ENCODE data around the gene SUZ12.
"Not testable (repeated sequence)": the region's sequence is repeated elsewhere in the genome, so short reads cannot be mapped to it uniquely, and the experiment has no call there.

Gene SUZ12

DNA sequence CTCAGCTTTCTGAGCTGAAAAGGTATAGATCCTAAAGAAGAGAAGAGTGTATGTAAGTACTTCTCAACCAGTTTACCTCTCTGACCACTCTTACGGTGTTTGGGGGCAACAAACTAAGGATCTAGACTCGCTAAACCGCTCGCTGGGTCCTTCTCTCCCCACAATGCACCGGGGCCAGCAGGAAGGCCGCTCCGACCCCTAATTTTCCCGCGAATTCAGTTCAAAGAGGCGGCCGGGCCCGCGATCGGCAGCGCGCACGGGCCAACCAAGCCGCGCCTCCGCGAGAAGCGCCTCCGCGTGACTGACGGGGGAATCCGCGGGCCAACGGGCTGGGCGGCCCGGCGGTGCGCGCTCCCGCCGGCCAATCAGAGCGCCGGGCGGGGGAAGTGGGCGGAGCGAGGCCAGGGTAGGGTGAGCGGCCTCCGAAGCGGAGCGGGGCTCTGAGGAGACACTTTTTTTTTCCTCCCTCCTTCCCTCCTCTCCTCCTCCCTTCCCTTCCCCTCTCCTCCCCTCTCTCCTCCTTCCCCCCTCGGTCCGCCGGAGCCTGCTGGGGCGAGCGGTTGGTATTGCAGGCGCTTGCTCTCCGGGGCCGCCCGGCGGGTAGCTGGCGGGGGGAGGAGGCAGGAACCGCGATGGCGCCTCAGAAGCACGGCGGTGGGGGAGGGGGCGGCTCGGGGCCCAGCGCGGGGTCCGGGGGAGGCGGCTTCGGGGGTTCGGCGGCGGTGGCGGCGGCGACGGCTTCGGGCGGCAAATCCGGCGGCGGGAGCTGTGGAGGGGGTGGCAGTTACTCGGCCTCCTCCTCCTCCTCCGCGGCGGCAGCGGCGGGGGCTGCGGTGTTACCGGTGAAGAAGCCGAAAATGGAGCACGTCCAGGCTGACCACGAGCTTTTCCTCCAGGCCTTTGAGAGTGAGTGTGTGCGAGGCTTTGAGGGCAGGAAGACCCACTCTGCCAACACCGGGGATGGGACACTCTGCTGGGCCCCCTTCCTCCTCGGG is at the start of gene SUZ12:
Gene SUZ12, plus strand, starts transcription at position 393 of the 995 bp plus-strand sequence. Its CDS starts 240 bp downstream, at position 633.
- TF ChIP-seq, protein P1, sequence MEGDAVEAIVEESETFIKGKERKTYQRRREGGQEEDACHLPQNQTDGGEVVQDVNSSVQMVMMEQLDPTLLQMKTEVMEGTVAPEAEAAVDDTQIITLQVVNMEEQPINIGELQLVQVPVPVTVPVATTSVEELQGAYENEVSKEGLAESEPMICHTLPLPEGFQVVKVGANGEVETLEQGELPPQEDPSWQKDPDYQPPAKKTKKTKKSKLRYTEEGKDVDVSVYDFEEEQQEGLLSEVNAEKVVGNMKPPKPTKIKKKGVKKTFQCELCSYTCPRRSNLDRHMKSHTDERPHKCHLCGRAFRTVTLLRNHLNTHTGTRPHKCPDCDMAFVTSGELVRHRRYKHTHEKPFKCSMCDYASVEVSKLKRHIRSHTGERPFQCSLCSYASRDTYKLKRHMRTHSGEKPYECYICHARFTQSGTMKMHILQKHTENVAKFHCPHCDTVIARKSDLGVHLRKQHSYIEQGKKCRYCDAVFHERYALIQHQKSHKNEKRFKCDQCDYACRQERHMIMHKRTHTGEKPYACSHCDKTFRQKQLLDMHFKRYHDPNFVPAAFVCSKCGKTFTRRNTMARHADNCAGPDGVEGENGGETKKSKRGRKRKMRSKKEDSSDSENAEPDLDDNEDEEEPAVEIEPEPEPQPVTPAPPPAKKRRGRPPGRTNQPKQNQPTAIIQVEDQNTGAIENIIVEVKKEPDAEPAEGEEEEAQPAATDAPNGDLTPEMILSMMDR (IDR thresholded peaks at IDR 0.05) = peak; percentile 45

DNA sequence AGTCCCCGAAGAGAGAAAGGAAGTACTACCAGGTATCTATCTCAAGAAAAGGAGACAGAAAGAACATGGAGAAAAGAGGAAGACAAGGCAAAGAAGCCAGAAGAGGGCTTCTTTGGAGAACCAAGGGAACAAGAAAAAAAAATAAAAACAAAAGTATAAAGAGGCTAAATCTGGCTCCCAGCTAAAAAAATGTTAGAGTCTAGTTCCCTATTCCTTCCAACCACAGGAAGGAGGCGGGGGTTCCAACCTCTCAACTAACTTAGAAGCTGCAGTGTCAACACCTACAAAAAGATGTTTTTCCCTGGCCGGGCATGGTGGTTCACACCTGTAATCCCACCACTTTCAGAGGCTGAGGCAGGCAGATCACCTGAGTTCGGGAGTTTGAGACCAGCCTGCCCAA is 48.7 kb upstream of the SUZ12 start:
- TF ChIP-seq, protein P1 (IDR thresholded peaks at IDR 0.05) = no peak
- peaks cover 50% of the 10 kb centered on the region for H3K36me3 ChIP-seq

More for the DNA sequence above, at the start of gene SUZ12:
- Histone ChIP-seq H3K4me1 (ENCODE audit: control insufficient read depth in 1 of 2, insufficient read depth in 1 of 2, low read depth in 1 of 2, low read length in 1 of 2) (peaks cover 16 to 17% of the 10 kb centered on the region in 2 experiments), H3K4me3 (ENCODE audit: low read depth in 1 of 2, low read length in 1 of 2) (peak within 1 kb of the TSS; percentile 68 to 85), H3K27ac (peak within 1 kb of the TSS; percentile 85)
- H3K9me3 ChIP-seq, H3K36me3 ChIP-seq, H3K27me3 ChIP-seq: not testable (repeated sequence)

DNA sequence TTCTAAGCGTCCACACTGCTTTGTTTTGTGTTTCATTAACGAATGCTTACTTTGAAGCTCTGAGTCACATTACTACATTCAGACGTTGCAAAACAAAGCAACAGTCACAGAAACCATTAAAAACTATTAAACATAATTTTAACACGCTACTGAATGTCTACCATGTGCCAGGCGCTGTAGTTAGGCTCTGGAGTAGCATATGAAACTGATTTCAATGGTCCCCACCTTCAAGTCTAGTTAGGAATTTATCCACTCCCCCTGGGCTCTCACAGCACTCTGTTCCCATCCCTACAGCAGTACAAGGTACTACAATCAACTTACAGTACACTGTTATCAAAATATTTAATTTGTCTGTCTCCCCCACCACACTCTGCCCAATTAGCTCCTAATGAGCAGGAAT is 35.9 kb upstream of the SUZ12 start:
- TF ChIP-seq, protein P1 (IDR thresholded peaks at IDR 0.05) = no peak
- H3K4me1 ChIP-seq (ENCODE audit: control insufficient read depth in 1 of 2, insufficient read depth in 1 of 2, low read depth in 1 of 2, low read length in 1 of 2) = peaks cover 16 to 24% of the 10 kb centered on the region in 2 experiments
- no peaks in the 10 kb centered on the region for H3K27me3 ChIP-seq
- H3K9me3 ChIP-seq = no peaks in the 10 kb centered on the region
- H3K27ac ChIP-seq = peak overlapping the region; percentile 85
- H3K36me3 ChIP-seq = peaks cover 28% of the 10 kb centered on the region
- H3K4me3 ChIP-seq (ENCODE audit: low read depth in 1 of 2, low read length in 1 of 2) = peak overlapping the region; percentile 81 to 82

More for the DNA sequence above, 48.7 kb upstream of the SUZ12 start:
- Histone ChIP-seq H3K9me3 (no peaks in the 10 kb centered on the region), H3K4me1 (ENCODE audit: control insufficient read depth in 1 of 2, insufficient read depth in 1 of 2, low read depth in 1 of 2, low read length in 1 of 2) (peaks cover 25 to 26% of the 10 kb centered on the region in 2 experiments), H3K4me3 (ENCODE audit: low read depth in 1 of 2, low read length in 1 of 2) (peak overlapping the region; percentile 42 to 49), H3K27me3 (no peaks in the 10 kb centered on the region), H3K27ac (peak overlapping the region; percentile 91)

DNA sequence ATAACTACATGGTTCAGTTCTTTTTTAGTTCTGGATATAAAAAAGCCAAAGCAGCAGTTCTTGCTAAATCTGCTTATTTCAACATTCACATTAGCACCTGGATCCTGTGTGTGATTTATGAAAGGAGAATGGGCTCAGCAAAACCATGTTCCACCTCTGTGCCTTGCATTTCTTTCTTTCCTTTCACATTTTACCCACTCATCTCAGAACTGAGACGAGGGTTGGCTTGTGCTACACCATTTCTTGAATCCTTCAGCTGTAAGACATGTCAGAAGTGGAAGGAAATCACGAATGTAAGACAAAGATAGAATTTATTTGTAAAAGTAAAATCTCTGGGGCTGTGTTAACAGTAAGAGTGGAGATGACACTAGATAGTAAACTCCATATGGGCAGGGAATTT is 34.1 kb upstream of the SUZ12 start:
- H3K4me3 ChIP-seq (ENCODE audit: low read depth in 1 of 2, low read length in 1 of 2) = no peak overlapping the region
- H3K4me1 ChIP-seq (ENCODE audit: control insufficient read depth in 1 of 2, insufficient read depth in 1 of 2, low read depth in 1 of 2, low read length in 1 of 2) = peaks cover 16 to 24% of the 10 kb centered on the region in 2 experiments

DNA sequence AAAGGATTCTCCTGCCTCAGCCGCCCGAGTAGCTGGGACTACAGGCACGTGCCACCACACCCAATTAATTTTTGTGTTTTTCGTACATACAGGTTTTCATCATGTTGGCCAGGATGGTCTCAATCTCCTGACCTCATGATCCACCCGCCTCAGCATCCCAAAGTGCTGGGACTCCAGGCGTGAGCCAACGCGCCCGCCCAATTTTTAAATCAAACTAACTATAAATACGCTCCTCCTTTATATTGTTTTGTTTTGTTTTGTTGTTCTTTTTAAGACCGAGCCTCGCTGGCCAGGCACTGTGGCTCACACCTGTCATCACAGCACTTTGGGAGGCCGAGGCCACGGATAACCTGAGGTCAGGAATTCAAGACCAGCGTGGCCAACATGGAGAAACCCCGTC is 33.4 kb upstream of the SUZ12 start:
- Histone ChIP-seq H3K27me3 (peaks cover 13% of the 10 kb centered on the region), H3K36me3 (peaks cover 10% of the 10 kb centered on the region), H3K9me3 (no peaks in the 10 kb centered on the region), H3K4me3 (ENCODE audit: low read depth in 1 of 2, low read length in 1 of 2) (no peak overlapping the region), H3K4me1 (ENCODE audit: control insufficient read depth in 1 of 2, insufficient read depth in 1 of 2, low read depth in 1 of 2, low read length in 1 of 2) (peaks cover 16 to 24% of the 10 kb centered on the region in 2 experiments), H3K27ac (no peak overlapping the region)
- TF ChIP-seq, protein P1 (IDR thresholded peaks at IDR 0.05) = no peak

More for the DNA sequence above, 34.1 kb upstream of the SUZ12 start:
- H3K27ac ChIP-seq = no peak overlapping the region
- no peaks in the 10 kb centered on the region for H3K9me3 ChIP-seq
- H3K36me3 ChIP-seq = peaks cover 17% of the 10 kb centered on the region
- TF ChIP-seq, protein P1 (IDR thresholded peaks at IDR 0.05) = no peak
- peaks cover 6% of the 10 kb centered on the region for H3K27me3 ChIP-seq

Data from neutrophil (primary cell).